ENCODE data around the gene RAD51B.

Gene RAD51B

DNA sequence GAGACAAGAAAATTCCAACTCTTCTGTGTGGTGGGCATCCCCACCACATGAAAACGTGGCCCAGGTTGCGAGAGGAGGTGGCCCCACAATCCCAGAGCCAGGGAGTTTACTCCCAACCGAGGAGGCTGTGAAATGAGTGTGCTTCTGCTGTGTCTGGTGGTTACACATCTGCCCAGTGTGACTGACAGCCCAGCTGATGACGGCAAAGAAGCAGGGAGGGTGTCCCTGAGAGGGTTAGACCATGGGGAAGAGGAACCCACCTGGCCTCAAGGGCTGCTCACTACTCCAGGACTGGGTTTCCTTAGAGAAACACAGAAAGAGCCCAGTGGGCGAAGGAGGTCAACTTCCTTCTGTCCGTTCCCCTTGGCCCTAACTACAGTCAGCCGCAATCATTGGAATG lies 948.7 kb downstream of the RAD51B start:
- DNase-seq (ENCODE audit: low read depth in 2 of 2): no peak

DNA sequence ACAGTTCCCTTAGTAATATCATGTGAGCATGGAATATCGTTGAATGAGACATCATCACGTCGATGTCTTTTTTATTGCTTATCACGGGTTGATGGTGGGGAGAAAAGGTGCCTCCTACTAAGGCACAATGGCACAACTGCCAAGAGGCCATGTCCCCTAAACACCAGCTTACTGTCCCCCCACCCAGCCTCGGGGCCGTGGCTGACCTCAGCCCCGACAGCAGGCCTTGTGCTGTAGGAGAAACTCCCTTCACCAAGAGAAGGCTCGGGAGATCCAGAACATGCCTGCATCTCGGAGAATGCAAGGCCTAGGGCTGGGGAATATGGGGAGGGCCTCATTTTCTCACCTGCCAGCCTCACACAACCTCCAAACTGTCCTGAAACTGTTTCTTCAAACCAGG lies 950.5 kb downstream of the RAD51B start:
- no peak for DNase-seq (ENCODE audit: low read depth in 2 of 2)

DNA sequence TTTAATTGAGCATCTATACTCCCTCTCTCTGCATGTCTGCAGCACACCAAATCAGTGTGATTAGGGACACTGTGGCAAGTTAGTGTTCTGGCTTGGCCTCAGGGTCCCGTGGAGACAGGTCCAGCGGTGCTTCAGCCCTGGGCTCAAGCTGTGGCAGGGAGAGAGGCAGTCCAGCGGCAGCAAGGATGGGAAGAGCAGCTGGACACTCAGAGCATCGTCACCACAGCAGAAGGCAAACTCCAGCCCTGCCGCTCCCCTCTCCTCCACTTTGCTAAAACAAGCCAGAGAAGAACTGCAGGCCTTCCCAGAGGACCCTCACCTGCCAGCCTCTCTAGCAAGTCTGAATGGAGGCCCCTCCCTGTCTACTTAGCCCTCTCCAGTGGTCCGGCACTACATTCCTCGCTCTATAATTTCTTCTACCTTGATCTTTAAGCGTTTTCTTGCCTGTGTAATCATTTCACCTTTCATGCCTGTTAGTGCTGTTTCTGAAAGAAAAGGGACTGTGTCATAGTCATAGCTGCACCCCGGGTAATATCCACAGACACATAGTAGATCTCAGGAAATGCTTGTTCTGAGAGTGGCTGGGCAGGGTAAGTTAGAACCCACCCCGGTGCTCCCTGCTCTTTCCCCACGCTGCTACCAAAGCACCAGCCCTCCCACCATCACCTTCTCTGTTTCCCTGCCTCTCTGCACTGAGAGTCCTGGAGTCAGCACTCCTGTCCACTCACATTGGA lies 951.1 kb downstream of the RAD51B start:
- no peak for DNase-seq (ENCODE audit: low read depth in 2 of 2)

DNA sequence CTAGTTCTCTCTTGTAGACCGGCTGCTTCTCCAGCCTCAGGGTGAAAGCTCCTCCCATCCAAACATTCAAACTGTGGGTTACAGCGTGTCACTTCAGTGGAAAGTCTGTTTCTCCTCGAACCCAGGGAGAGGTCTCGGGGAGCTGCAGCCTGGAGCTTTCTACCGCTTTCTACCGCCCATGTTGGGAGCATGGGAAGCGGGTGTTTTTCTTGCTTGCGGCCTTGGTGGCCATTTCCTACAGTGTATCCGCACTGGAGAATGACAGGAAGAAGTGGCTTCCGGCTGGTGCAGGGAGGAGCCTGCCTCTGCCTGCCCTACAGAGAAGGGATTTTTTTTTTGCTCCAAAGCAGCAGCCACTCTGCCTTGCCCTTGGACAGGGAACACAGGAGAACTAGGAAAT lies 952.1 kb downstream of the RAD51B start:
- no peak for DNase-seq (ENCODE audit: low read depth in 2 of 2)

DNA sequence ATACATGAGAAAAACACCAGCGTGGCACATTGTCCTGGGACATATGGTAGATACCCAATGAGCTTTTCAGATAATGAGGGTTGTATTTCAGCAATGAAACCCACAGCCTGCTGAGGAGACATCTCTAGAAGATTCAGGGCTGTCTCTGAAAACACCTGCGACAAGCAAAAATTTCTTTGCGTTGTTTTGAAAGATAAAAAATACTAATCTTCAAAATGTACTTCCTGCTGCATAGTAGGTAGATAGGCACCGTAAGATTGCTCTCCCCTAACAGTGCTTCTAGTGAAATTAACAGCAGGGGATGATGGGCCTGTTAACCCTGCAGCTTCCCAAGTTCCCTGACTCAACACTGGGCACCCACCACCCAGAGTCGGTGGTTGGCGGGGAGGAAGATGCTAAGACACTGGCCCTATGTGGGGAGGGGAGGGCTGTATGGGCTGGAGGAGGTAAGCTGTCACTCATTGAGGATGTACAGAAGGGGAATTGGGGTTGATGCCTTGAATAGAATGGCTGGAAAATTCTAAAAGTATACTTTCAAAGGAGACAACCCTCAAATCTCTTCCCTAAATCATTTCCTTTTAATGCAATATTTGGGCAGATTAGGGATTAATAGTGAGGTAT lies 953.3 kb downstream of the RAD51B start:
- DNase-seq (ENCODE audit: low read depth in 2 of 2): no peak

DNA sequence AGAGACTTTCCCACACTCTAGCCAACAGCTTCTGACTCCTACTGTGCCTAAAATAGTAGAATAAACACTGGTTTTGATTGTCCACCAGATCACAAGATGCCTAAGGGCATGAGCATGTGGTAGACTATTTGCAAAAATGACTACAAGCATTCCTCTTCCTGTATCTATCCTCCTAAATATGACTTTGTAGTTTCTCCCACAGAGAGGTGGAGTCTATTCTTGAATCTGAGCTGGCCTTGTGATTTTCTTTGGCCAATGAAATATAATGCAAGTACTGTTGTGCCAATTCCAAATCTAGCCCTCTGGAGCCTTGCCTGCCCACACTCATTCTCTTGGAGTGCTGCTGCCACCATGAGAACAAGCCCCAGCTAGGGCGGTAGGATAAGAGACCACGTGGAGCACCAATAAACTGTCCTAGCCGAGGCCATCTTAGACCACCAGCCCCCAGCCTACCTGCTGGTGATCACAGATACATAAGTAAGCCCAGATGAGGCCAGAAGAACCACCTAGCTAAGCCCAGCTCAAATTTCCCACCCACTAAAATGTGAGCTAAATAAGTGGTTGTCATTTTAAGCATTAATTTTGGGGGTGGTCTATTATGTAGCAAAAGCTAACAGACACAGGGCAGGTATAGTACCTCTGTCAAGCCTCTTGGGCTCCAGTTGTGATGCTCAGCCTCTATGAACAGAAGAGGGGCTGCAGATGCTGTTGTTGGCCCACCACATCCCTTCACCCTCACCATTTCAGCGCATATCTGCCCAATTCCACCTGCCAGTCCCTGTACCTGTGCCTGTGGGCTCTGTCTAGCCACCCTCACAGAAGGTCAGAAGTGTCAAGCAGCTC lies 955.4 kb downstream of the RAD51B start:
- no peak for DNase-seq (ENCODE audit: low read depth in 2 of 2)

DNA sequence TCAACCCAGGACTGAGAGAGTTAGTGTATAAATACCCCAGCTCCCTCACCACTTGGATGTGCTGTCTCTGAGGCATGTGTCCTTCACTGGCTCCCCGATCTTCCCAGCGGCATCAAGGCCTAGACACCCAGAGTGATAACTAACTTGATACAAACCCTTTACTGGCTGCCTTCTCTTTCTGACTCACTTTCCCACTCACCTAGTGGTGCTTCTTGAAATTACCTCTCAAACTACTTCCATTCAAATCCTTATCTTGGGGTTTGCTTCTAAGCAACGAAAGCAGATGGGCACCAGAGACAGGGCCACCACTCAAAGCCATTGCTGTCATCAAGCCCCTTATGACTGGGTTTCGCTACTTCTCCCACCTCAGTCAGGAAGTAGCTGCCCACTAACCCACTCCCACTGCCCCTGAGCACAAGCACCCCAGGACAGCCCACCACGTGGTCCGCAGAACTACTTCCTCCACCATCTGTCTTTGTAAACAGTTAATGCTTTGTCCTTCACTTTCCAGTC lies 956.1 kb downstream of the RAD51B start:
- DNase-seq (ENCODE audit: low read depth in 2 of 2): no peak

DNA sequence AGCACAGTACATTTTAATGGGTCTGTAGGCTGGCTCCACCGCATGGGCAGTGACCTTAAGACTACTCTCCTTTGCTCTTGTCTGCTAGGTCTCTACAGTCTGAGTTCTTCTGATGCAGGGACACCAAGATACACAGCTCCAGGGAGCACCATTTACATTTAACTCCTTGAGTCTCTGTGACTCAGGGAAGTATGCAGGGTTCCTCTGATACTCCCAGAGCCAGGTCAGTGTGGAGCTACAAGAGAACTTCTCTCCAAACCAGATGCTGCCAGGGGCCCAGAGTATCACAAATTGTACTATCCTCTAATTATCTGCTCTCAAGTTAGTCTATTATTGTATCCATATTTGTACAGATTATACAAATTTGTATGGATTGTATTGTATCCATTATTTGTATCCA lies 958.1 kb downstream of the RAD51B start:
- DNase-seq (ENCODE audit: low read depth in 2 of 2): no peak
